CD14-positive monocyte (primary cell): ENCODE data around the gene MDN1. TPM values are rescaled to one million over a fixed set of nuclear protein-coding genes. Genes with fewer than 3 reads are reported as not detected.
A peak's percentile ranks its signal among the peaks of the same experiment; 100 is the strongest.

Experiments used
- DNase-seq, 3 donors: peaks; one replicate each; pipeline ENCODE4 v3.0.0-alpha.2; 2011 to 2022
- H2AFZ ChIP-seq: 2 replicates; pipeline ENCODE4 v1.6.0; 2012; ENCODE audit warnings: mild to moderate bottlenecking, low read depth, low read length, inconsistent platforms; ENCODE audit not compliant: insufficient read depth, poor library complexity, severe bottlenecking
- H3K27ac ChIP-seq, 2 donors: 1 replicate in 1 of 2; 2 replicates in 1 of 2; pipeline ENCODE4 v1.5.1; 2012 to 2013; ENCODE audit warnings: low read length in 2 of 2, control low read depth in 1 of 2, inconsistent platforms in 1 of 2, low read depth in 1 of 2, mild to moderate bottlenecking in 1 of 2
- H3K27me3 ChIP-seq, 2 donors: one replicate each; pipeline versions ENCODE4 v1.6.0 to v1.6.1; 2011 to 2013; ENCODE audit warnings: low read length in 2 of 2; ENCODE audit not compliant: control insufficient read depth in 2 of 2, insufficient read depth in 2 of 2
- H3K36me3 ChIP-seq, 2 donors: replicated peaks in 1 of 2; 1 replicate in 1 of 2; 2 replicates in 1 of 2; pipeline versions ENCODE4 v1.5.1 to v1.6.1; 2012 to 2013; ENCODE audit warnings: low read length in 2 of 2, control low read depth in 1 of 2, inconsistent platforms in 1 of 2, mild to moderate bottlenecking in 1 of 2; ENCODE audit not compliant: insufficient read depth in 2 of 2, control insufficient read depth in 1 of 2
- H3K4me1 ChIP-seq, 2 donors: 1 replicate in 1 of 2; 2 replicates in 1 of 2; pipeline versions ENCODE4 v1.5.1 to v1.6.1; 2012 to 2013; ENCODE audit warnings: low read length in 2 of 2, control low read depth in 1 of 2, inconsistent platforms in 1 of 2, mild to moderate bottlenecking in 1 of 2, moderate library complexity in 1 of 2; ENCODE audit not compliant: insufficient read depth in 2 of 2, control insufficient read depth in 1 of 2
- H3K4me2 ChIP-seq: replicated peaks from 2 replicates; pipeline ENCODE3; 2012; ENCODE audit warnings: low read length, moderate library complexity, mild to moderate bottlenecking; ENCODE audit not compliant: poor library complexity, severe bottlenecking; ENCODE audit errors: extremely low read depth
- H3K4me3 ChIP-seq, 3 experiments: fragments of 200-600 bp in 1 of 3; sonication (generic) in 1 of 3; replicated peaks in 1 of 3; 1 replicate in 2 of 3; 2 replicates in 1 of 3; pipeline ENCODE4 v1.5.1; 2011 to 2013; ENCODE audit warnings: low read length in 3 of 3, mild to moderate bottlenecking in 3 of 3, control low read depth in 2 of 3, low read depth in 2 of 3, inconsistent platforms in 1 of 3, moderate library complexity in 1 of 3
- H3K79me2 ChIP-seq: 2 replicates; pipeline ENCODE4 v1.6.0; 2012; ENCODE audit warnings: mild to moderate bottlenecking, control low read depth, inconsistent platforms, low read length, moderate library complexity; ENCODE audit not compliant: insufficient read depth
- H3K9ac ChIP-seq: 2 replicates; pipeline ENCODE4 v1.6.0; 2017; ENCODE audit warnings: low read length, mild to moderate bottlenecking; ENCODE audit not compliant: insufficient read depth, poor library complexity, severe bottlenecking
- H3K9me3 ChIP-seq, 2 donors: replicated peaks in 1 of 2; 1 replicate in 1 of 2; 2 replicates in 1 of 2; pipeline versions ENCODE4 v1.5.1 to v1.6.1; 2012 to 2013; ENCODE audit warnings: low read length in 2 of 2, control low read depth in 1 of 2; ENCODE audit not compliant: control insufficient read depth in 1 of 2, insufficient read depth in 1 of 2
- H4K20me1 ChIP-seq: 2 replicates; pipeline ENCODE4 v1.6.0; 2012; ENCODE audit warnings: mild to moderate bottlenecking, low read length, control low read depth, moderate library complexity; ENCODE audit not compliant: insufficient read depth
- H3K27ac Mint-ChIP-seq, 7 donors: one replicate each; pipeline ENCODE4 v1.8.0; 2020; ENCODE audit warnings: mild to moderate bottlenecking in 7 of 7, mixed read lengths in 7 of 7, moderate library complexity in 6 of 7, inconsistent platforms in 2 of 7
- H3K27me3 Mint-ChIP-seq, 3 donors: one replicate each; pipeline ENCODE4 v1.8.0; 2021 to 2022; ENCODE audit warnings: low read depth in 3 of 3, mild to moderate bottlenecking in 3 of 3, mixed read lengths in 3 of 3, moderate library complexity in 3 of 3, inconsistent platforms in 1 of 3
- H3K36me3 Mint-ChIP-seq, 2 donors: one replicate each; pipeline ENCODE4 v1.8.0; 2020; ENCODE audit warnings: mixed read lengths in 2 of 2, inconsistent platforms in 1 of 2, mild to moderate bottlenecking in 1 of 2
- H3K4me1 Mint-ChIP-seq: one replicate; pipeline ENCODE4 v1.8.0; 2020; ENCODE audit warnings: mild to moderate bottlenecking, mixed read lengths
- H3K4me3 Mint-ChIP-seq, 2 donors: one replicate each; pipeline ENCODE4 v1.8.0; 2020; ENCODE audit warnings: mild to moderate bottlenecking in 2 of 2, mixed read lengths in 2 of 2, moderate library complexity in 1 of 2
- H3K9me3 Mint-ChIP-seq, 7 donors: one replicate each; pipeline ENCODE4 v1.8.0; 2020 to 2022; ENCODE audit warnings: mixed read lengths in 7 of 7, mild to moderate bottlenecking in 6 of 7, moderate library complexity in 6 of 7, inconsistent platforms in 2 of 7
- CTCF ChIP-seq: fragments of 200-600 bp; IDR thresholded peaks from one replicate; pipeline ENCODE4 v1.8.0; 2022; ENCODE audit warnings: antibody characterized with exemption, mild to moderate bottlenecking
- WGBS: methylation state at CpG from one replicate; pipeline ENCODE4 v1.1.5; 2013; ENCODE audit warnings: missing lambda C conversion rate; ENCODE audit not compliant: insufficient coverage; 5-methylcytosine and 5-hydroxymethylcytosine counted together
- intact Hi-C, 2 donors: fragments of 100-400 bp; cut with micrococcal nuclease; formaldehyde crosslinking; loops; one replicate each; pipeline versions ENCODE4 v1.15.0 to v1.15.1; 2023
- polyA plus RNA-seq, 3 donors: library from polyadenylated mRNA; depleted of rRNA in 1 of 3; unstranded in 2 of 3; stranded (reverse) in 1 of 3; fragments of 300-500 nt in 2 of 3; fragments of >200 nt in 1 of 3; fragmentation: Illumina TruSeq in 2 of 3; gene quantifications; 1 replicate in 2 of 3; 2 replicates in 1 of 3; pipeline ENCODE4 v1.2.3, GENCODE V29; 2012 to 2021

MDN1 gene
- polyA plus RNA-seq, 3 donors: 0.61 to 6.6 (median 1.8) TPM

GRCh38 chr6:89670935-89671565, 148.5 kb downstream of the MDN1 start:
- H2AFZ ChIP-seq: no peak overlapping the region
- no peak overlapping the region for H3K27ac ChIP-seq
- no peak for DNase-seq
- WGBS: 100% methylated on average over 3 of the region's 7 CpGs
- H3K4me1 ChIP-seq: no peaks in the 10 kb centered on the region
- no peak for TF ChIP-seq CTCF
- H3K4me2 ChIP-seq: no peak overlapping the region
- H3K4me3 ChIP-seq: no peak overlapping the region
- Mint-ChIP-seq H3K9me3 (no peaks in the 10 kb centered on the region), H3K27ac (peak overlapping the region in 2 of 7 donors; percentile 10 to 76), H3K4me1 (no peaks in the 10 kb centered on the region), H3K36me3 (peaks cover 56 to 68% of the 10 kb centered on the region in 2 donors), H3K27me3 (peaks cover 0 to 3% (median 0%) of the 10 kb centered on the region in 3 donors), H3K4me3 (no peak overlapping the region)
- H3K9me3 ChIP-seq: no peaks in the 10 kb centered on the region
- no peaks in the 10 kb centered on the region for H3K27me3 ChIP-seq
- peaks cover 76 to 91% of the 10 kb centered on the region in 2 donors for H3K36me3 ChIP-seq
- intact Hi-C loops: no loop called here
- H3K79me2 ChIP-seq: no peaks in the 10 kb centered on the region
- H4K20me1 ChIP-seq: no peaks in the 10 kb centered on the region
- H3K9ac ChIP-seq: no peak overlapping the region

- H3K4me3 Mint-ChIP-seq: no peak overlapping the region
- no peaks in the 10 kb centered on the region for H3K27me3 ChIP-seq
- no peaks in the 10 kb centered on the region for H3K4me1 Mint-ChIP-seq
- no peak for DNase-seq
- no peak overlapping the region for H2AFZ ChIP-seq
- no peaks in the 10 kb centered on the region for H3K79me2 ChIP-seq
- WGBS: no CpG with 5 or more reads among the region's 6 CpGs
- intact Hi-C loops: no loop called here
- peaks cover 50 to 59% of the 10 kb centered on the region in 2 donors for H3K36me3 Mint-ChIP-seq
- no peaks in the 10 kb centered on the region for H3K9me3 Mint-ChIP-seq
- no peak overlapping the region for H3K27ac ChIP-seq
- peak overlapping the region in 1 of 7 donors; percentile 10 for H3K27ac Mint-ChIP-seq
- no peaks in the 10 kb centered on the region for H3K9me3 ChIP-seq
- H4K20me1 ChIP-seq: no peaks in the 10 kb centered on the region
- H3K4me1 ChIP-seq: no peaks in the 10 kb centered on the region
- TF ChIP-seq CTCF: no peak
- no peak overlapping the region for H3K4me2 ChIP-seq
- H3K4me3 ChIP-seq: no peak overlapping the region
- H3K27me3 Mint-ChIP-seq: peaks cover 0 to 3% (median 0%) of the 10 kb centered on the region in 3 donors
- H3K36me3 ChIP-seq: peaks cover 60 to 85% of the 10 kb centered on the region in 2 donors
- no peak overlapping the region for H3K9ac ChIP-seq
Observed at GRCh38 chr6:89669002-89669401, 150.6 kb downstream of the MDN1 start.
